Right hindlimb (tissue), 1 donor: ENCODE data around the gene RILPL1.
"Not testable (repeated sequence)": the region's sequence is repeated elsewhere in the genome, so short reads cannot be mapped to it uniquely, and the experiment has no call there.

ENCODE experiments used
- DNase-seq: peaks from one replicate; pipeline ENCODE4 v3.0.0-alpha.2; 2018

RILPL1 gene

DNA sequence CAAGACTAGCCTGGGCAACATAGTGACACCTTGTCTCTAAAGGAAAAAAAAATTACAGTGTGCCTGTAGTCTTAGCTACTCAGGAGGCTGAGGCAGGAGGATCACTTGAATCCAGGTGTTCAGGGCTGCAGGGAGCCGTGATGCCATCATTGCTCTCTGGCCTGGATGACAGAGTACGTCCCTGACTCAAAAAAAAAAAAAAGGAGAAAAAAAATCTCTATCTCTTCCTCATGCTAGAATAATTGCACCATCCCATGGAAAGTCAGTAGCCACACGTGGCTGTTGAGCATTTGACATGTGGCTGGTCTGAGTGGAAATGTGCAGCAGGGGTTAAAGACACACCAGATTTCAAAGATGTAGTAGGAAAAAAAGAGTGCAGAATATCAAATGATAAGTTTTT, 3.8 kb downstream of the RILPL1 start:
- no peak for DNase-seq

DNA sequence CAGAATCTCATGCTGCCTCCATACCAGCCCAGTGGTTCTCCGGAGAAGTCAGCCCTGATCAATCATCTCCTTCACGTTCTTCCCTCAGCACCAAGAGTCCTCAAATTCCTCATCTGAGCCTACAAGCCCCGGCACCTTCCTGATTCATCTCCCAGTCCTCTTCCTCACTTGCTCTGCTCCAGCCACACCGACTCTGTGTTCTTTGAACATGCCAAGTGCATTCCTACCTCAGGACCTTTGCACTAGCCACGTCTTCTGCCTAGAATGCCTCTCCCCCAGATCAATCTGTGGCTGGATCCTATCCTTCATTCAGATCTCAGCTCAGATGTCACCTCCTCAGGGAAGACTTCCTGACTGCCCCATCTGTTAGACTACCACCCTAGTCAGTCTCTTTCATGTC, 4.7 kb downstream of the RILPL1 start:
- DNase-seq, result no peak

- DNase-seq, result no peak
Observed at GRCh38 chr12:123526542-123527080, 6.9 kb downstream of the RILPL1 start.

DNA sequence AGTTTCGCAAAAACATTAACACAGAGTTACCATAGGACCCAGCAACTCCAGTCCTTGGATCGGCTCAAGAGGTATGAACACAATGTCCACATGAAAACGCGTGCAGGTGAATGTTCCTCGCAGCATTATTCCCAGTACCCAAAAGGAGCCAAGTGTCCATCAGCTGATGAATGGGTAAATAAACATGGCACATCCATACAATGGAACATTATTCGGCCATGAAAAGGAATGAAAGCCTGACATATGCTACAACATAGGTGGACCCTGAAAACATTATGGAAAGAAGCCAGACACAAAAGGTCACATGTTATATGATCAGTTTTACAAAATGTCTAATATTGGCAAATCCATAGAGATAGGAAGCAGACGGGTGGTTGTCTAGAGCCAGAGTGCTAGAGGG, 9.1 kb downstream of the RILPL1 start:
- no peak for DNase-seq

DNA sequence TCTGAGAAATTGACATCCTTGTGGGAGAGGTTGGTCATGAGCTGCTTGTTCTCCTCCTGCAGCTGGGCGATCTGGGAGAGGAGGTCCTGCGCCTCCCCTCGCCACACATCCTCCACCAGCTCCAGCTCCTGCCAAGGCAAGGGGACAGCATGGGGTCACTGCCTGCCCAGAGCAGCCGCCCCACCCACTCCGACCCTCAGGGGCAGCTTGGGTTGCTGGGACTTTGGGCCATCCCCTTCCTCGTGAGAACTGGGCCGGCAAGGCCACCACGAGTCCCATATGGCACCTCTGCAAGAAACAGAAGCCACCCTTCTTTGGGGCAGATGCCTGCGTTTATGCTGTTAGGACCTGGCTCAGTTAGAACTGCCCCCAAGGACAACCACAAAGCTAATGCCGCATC, 10.0 kb downstream of the RILPL1 start:
- DNase-seq, result no peak

GRCh38 chr12:123522164-123522563, 11.4 kb downstream of the RILPL1 start:
- DNase-seq, result no peak

DNA sequence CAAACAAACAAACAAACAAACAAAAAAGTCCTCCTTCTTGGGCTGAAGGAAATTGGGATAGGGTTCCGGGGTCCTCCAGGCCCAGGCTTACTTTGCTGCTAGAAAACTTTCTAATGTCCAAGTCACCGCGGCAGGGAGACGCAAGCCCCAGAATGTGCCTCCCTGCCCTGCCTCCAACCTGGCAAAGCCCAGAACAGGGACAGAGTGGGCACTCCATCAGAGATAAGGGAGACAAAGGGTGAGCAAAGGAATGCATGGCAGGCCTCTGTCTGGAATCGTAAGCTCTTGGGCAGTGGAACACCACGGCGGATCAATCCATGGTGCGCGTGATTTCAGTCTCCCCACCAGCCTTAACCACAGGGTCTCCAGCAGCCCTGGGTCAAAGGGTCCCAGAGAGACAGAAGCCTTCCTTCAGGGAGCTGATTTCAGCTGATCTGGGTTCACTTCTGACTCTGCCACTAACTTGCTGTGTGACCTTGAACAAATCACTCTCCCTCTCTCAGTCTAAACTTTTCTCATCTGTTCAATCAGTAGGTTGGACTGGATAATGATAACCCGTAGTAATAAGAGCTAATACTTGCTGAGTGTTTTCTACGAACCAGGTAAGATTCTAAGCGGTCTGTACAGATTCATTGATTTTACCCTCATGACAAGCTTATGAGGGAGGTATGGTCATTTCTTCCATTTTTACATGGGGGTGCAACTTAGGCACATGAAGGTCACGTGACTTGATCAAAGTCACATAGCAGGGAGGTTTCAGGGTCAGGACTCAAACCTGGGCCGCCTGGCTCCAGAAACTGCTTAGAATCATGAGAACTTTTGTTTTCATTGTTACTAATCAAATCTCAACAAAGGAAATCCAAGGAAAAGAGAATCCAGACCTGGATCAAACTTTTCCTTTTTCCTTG, 12.7 kb downstream of the RILPL1 start:
- DNase-seq, result no peak

DNA sequence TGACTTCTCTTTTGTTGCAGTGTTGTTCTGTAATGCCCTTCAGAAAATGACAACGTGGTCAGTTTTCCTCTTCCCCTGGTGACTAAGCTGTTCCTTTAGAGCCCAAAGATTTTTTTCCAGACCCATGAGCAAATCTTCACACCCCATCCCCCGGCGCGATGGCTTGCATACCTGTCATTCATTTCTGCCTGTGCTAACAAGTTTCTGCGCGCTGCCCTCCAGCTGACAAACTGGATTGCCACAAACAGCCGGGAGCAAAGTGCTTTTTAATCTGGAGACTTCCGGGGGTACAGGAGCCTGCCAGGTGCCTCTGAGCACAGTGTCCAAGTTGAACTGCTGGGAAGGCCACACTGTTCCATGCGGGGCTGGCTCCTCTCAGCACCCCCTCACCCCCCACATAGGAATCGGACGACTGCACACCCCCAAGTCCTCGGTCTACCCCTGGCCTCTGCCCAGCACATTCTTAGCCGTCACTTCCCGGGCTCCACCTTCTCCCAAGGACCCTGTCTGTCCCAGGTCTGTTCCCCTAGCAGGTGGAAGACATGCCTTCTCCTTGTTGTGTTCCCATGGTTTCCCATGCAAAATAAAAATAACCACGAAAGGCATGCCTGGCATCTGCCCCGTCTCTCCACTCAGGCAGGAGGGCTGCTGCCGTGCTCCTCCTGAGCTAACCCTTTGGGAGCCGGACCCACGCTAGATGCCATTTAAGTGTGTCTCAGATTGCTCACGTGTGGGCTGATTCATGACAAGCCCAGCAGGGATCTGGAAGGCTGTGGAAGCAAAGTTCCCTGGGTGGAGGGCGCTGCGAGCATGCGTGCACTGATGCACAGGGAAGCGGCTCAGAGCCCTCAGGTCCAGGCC, 14.1 kb downstream of the RILPL1 start:
- DNase-seq, result no peak

- no peak for DNase-seq
Observed at GRCh38 chr12:123516216-123516780, 17.2 kb downstream of the RILPL1 start.

GRCh38 chr12:123514582-123515221, 18.8 kb downstream of the RILPL1 start:
- DNase-seq, result not testable (repeated sequence)

GRCh38 chr12:123513805-123514204, 19.7 kb downstream of the RILPL1 start:
- no peak for DNase-seq

DNA sequence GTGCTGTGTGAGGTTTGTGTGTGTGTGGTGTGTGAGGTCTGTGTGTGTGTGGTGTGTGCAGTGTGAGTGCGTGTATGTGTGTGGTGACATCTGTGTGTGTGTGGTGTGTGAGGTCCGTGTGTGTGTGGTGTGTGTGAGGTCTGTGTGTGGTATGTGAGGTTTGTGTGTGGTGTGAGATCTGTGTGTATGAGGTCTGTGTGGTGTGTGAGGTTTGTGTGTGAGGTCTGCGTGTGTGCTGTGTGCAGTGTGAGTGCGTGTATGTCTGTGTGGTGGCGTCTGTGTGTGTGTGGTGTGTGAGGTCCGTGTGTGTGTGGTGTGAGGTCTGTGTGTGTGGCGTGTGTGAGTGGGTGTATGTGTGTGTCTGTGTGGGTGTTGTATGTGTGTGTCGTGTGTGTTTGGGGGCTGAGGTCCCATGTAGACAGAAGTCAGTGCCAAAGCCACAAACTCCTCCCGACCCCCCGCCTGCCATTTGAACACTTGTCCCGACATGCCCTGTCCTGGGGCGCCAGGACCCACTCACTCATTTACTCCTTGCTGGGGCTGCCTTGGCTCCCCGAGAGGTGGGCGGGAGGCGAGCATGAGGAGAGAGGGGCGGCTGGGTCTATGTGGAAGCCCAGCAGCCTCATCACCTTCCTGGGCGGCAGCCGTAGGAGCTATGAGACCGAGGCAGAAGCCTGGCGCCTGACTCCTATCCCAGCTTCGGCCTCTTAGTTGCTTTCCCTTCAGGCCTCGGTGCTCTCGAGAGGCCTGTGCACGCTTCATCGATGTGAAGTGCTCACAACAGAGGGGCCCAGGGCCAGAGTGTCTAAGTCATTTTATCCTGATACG, 20.5 kb downstream of the RILPL1 start:
- DNase-seq, result no peak

DNA sequence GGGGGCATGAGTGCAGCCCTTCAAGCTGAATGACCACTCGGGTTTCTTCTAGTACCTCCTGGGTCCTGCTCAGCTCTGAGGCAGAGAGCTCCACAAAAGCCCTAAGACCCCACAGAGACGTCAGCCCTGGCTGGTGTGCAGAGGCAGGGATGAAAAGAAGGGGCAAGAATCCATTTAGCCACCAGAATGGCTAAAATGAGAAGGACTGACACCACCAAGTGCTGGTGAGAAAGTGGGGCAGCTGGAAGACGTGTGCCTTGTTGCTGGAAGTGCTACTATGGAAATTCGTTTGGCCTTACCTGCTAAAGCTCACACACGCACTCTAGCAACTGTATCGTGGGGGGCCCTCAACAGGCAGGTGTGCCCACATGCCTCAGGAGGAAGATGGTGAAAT, 26.7 kb downstream of the RILPL1 start:
- DNase-seq, result no peak

- no peak for DNase-seq
Observed at GRCh38 chr12:123506059-123506842, 27.3 kb downstream of the RILPL1 start.

DNA sequence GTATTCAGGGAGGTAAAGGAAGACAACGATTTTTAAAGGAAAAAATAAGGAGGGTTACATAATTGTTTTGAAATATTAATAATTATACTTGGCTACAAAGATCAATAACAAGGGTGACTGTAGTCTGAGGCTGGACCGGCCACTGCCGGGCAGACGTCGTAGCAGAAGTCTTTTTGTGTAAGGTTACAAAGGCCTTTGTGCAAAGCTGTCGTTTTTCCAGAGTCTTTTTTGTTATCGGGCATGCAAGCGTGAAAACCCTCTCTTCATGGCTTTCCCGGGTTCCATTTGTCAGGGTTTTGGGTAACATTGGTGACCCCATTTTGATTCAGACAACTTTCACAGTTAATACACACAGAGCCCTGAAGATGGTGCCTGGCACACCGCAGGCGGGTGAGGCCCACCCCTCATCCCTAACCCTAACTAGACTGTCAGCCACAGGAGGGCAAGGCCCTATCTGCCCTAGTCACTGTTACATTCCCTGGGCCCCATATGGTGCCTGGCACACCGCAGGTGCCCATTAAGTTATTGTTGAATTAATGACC, 31.3 kb downstream of the RILPL1 start:
- DNase-seq, result no peak

DNA sequence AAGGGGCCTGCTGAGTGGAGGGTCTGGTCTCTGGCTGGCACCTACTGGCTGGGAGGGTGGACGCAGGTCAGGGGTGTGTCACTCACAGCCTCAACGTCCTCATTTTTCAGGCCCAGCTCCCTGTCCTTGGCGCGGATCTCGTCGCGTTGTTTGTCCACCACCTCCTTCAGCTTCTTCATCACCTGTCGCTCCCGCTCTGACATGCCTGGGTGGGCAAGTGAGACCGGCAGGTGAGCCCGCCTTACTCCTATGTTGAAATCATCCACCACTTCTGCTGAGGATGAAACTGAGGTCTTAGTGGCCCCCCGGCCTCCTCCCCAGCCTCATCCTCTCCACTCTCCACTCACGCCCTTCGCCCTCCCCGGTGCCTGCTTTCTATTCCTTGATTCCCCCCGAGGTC, 34.2 kb downstream of the RILPL1 start:
- no peak for DNase-seq

- no peak for DNase-seq
Observed at GRCh38 chr12:123498126-123498825, 35.2 kb downstream of the RILPL1 start.

DNA sequence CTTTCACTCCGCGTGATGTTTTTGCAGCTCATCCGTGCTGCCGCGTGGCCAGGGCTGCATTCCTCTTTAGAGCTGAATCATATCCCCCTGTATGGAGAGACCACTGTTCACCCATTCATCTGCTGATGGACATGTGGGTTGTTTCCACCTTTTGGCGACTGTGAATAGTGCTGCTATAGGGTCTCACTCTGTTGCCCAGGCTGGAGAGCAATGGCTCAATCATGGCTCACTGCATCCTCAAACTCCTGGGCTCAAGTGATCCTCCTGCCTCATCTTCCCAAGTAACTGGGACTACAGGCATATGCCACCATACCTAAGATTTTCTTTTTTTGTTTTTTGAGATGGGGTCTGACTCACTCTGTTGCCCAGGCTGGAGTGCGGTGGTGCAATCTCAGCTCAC, 36.5 kb downstream of the RILPL1 start:
- DNase-seq, result no peak

DNA sequence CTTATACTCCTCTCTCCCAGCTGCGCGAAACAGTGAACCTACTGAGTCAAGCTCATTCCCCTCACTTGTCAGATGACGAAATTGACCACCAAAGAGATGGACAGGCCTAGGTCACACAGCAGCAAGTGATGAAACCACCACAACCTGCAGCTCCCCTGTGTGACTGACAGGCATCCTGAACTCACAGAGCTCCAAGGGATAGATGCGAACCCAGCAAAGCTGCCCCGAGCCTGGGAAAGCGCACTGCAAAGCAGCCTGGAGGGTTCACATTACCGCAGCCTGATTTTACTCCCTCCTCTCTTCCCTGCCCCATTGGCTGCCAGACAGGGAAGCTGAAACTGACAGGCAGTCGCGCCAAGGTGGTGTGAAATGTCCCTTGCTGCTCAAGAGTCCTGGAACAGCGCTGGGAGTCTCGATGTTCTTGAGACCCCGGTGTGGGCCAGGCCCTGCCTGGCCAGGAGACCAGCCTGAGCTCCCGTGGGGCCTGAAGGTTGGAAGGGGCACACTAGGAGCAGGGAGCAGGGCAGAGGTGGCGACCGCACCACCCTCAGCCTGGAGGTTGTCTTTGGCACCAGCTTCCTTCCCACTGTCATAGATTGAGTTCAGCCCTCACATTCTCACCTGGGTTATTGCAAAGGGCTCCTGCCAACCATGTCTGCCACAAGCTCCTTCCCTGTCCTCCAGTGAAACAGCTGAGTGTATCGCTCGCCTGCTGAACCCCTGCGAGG, 39.2 kb downstream of the RILPL1 start:
- no peak for DNase-seq
